ENCODE measurements around the gene AP4B1. TPM values are rescaled to one million over a fixed set of nuclear protein-coding genes. Genes with fewer than 3 reads are reported as not detected.
A peak's percentile ranks its signal among the peaks of the same experiment; 100 is the strongest.

AP4B1 gene
- total RNA-seq, 1 donor from 2014 or later, result 10.0 TPM

GRCh38 chr1:113875714-113876113 lies 28.9 kb downstream of the AP4B1 start:
- DNase-seq (ENCODE audit: low read depth) (no peak), FAIRE-seq (no peak)
- Histone ChIP-seq H3K4me3 (ENCODE audit: low read depth, low read length) (no peak overlapping the region), H3K27me3 (ENCODE audit: control insufficient read depth, insufficient read depth, low read length) (no peaks in the 10 kb centered on the region), H3K36me3 (ENCODE audit: control insufficient read depth, insufficient read depth, low read length) (no peaks in the 10 kb centered on the region)
- no peak for TF ChIP-seq CTCF (IDR thresholded peaks at IDR 0.05; ENCODE audit: insufficient read depth, low read length, severe bottlenecking)

GRCh38 chr1:113874012-113874879 lies 30.4 kb downstream of the AP4B1 start:
- FAIRE-seq, result peak; percentile 68
- peak; percentile 88 for DNase-seq (ENCODE audit: low read depth)
- no peak overlapping the region for H3K4me3 ChIP-seq (ENCODE audit: low read depth, low read length)
- peak; percentile 25 for TF ChIP-seq CTCF (IDR thresholded peaks at IDR 0.05; ENCODE audit: insufficient read depth, low read length, severe bottlenecking)
- H3K36me3 ChIP-seq (ENCODE audit: control insufficient read depth, insufficient read depth, low read length), result no peaks in the 10 kb centered on the region
- no peaks in the 10 kb centered on the region for H3K27me3 ChIP-seq (ENCODE audit: control insufficient read depth, insufficient read depth, low read length)

- Histone ChIP-seq H3K36me3 (ENCODE audit: control insufficient read depth, insufficient read depth, low read length) (no peaks in the 10 kb centered on the region), H3K27me3 (ENCODE audit: control insufficient read depth, insufficient read depth, low read length) (no peaks in the 10 kb centered on the region), H3K4me3 (ENCODE audit: low read depth, low read length) (no peak overlapping the region)
- no peak for TF ChIP-seq CTCF (IDR thresholded peaks at IDR 0.05; ENCODE audit: insufficient read depth, low read length, severe bottlenecking)
- FAIRE-seq, result no peak
- DNase-seq (ENCODE audit: low read depth), result no peak
Measured at GRCh38 chr1:113872219-113872935, 32.2 kb downstream of the AP4B1 start.

- TF ChIP-seq CTCF (IDR thresholded peaks at IDR 0.05; ENCODE audit: insufficient read depth, low read length, severe bottlenecking), result no peak
- no peaks in the 10 kb centered on the region for H3K27me3 ChIP-seq (ENCODE audit: control insufficient read depth, insufficient read depth, low read length)
- H3K36me3 ChIP-seq (ENCODE audit: control insufficient read depth, insufficient read depth, low read length), result no peaks in the 10 kb centered on the region
- no peak within 1 kb of the TSS for H3K4me3 ChIP-seq (ENCODE audit: low read depth, low read length)
- FAIRE-seq, result no peak
- peak; percentile 75 for DNase-seq (ENCODE audit: low read depth)
Measured at GRCh38 chr1:113871597-113872113, 32.9 kb downstream of the AP4B1 start, which contains the start of gene PTPN22. PTPN22 (minus strand) TSS chr1:113871712.

- FAIRE-seq, result no peak
Measured at GRCh38 chr1:113870778-113871177, 33.8 kb downstream of the AP4B1 start.

More at GRCh38 chr1:113870778-113871177, 33.8 kb downstream of the AP4B1 start:
- H3K36me3 ChIP-seq (ENCODE audit: control insufficient read depth, insufficient read depth, low read length), result no peaks in the 10 kb centered on the region
- no peak for TF ChIP-seq CTCF (IDR thresholded peaks at IDR 0.05; ENCODE audit: insufficient read depth, low read length, severe bottlenecking)
- no peaks in the 10 kb centered on the region for H3K27me3 ChIP-seq (ENCODE audit: control insufficient read depth, insufficient read depth, low read length)
- H3K4me3 ChIP-seq (ENCODE audit: low read depth, low read length), result no peak overlapping the region
- DNase-seq (ENCODE audit: low read depth), result no peak
